Measurements from ENCODE around the gene RALBP1. TPM values are rescaled to one million over a fixed set of nuclear protein-coding genes. Genes with fewer than 3 reads are reported as not detected.
A peak's percentile ranks its signal among the peaks of the same experiment; 100 is the strongest.
"Not testable (repeated sequence)": the region's sequence is repeated elsewhere in the genome, so short reads cannot be mapped to it uniquely, and the experiment has no call there.

The RALBP1 gene
- 73.8 and 83.5 TPM in 2 replicates for total RNA-seq
- polyA plus RNA-seq (2012): 39.3 TPM

- DNase-seq (ENCODE audit: low read depth): peak; percentile 100
Measured at GRCh38 chr18:9474983-9475642, at the start of gene RALBP1. TSS of gene RALBP1 (plus strand) at chr18:9475513. CDS start at chr18:9513046, 37,533 bp downstream.

DNA sequence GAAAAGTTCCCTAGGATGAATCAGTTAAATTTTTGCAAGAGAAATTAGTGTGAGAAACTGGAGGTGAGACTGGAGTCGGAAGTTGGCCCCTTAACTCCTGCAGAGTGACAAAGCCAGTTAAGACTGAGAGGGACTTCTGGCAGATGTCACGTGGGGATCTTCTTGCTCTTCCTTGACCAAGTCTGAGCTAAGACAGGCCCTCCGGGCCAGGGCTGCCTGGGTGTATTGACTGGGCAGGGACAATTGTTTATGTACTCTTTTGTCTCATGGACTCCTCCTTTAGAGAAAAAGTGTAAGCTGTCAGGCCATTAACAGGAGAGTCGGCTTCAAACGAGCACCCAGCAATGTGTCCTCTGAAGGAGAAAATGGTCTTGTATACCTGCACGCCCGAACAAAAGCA, 48.6 kb upstream of the RALBP1 start:
- no peak for DNase-seq (ENCODE audit: low read depth)

DNA sequence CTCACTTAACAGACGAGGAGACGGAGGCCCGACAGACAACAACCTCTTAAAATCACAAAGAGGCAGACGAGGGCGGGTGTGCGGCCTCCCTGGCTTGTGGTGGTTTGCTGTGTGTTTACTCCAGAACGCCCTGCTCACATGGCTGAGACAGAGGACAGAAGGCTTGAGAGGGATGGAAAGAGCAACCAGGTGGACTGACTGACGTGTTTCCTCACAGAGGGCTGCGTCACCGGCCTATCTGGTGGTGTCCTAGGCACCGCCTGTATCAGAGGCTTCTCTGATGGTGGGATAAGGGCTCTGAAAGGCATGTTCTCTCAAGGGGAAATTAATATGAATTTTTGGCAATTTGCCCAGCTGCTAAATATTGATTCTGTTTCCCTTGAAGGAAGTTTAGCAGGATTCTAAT, 47.0 kb upstream of the RALBP1 start:
- DNase-seq (ENCODE audit: low read depth): no peak

DNA sequence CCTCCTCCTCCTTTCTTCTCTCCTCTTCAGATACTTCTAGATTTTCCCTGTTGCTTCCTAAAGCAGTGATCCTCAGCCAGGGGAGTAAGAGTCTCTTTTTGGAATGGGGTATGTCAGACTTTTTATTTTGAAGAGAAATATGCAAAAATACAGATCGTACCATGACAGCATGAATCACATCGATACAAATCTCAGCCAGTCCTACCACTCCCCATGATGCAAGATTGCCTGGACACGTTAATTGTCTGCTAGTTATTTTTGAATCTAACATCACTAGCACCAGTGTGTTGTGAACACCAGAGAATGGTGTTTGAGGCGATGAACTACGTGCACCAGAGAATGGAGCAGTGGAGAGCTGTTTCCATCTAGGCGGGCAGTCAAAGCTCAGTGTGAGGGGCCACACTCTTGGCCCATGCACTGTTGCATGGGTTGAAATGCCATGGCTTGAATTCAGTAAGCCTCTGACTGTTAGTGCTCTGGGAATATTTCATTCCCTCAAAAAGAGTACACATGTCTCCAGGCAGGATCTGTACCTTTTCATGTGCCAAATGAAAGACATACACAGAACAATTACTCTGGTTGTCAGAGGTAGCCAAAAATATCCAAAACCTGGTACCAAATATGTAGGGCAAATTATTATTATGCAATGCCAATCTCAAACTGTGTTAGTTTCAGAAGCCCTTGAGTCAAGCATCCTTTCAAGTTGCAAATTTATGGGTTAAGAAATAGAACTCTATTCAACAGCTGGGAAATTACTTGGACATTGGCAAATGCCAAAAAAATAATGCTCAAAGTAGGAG, 46.3 kb upstream of the RALBP1 start:
- DNase-seq (ENCODE audit: low read depth): no peak

DNA sequence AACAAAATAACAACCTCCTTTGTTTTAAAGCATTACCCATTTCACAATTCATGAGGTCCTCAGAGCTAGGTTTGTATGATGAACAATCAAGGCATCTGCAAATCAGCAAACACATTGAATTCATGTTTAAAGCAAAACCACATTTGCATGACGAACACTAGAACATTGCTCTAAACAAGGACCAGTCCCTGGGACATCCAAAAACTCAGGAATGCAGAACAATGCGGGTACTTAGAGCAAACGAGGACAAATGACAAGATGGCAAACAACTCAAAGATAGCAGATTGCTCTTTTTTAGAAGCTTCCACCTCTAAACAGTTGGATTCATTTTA, 45.7 kb upstream of the RALBP1 start:
- no peak for DNase-seq (ENCODE audit: low read depth)

DNA sequence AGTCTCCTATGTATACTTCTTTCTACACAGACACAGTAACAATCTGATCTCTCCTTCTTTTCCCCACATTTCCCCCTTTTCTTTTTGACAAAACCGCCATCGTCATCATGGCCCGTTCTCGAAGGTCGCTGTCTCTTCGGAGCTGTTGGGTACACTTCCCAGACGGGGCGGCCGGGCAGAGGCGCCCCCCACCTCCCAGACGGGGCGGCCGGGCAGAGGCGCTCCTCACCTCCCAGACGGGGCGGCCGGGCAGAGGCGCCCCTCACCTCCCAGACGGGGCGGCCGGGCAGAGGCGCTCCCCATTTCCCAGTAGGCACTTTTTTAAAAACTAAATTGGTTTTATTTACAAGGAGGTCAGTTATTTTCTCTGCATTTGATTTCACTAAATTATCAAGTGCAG, 45.0 kb upstream of the RALBP1 start:
- not testable (repeated sequence) for DNase-seq (ENCODE audit: low read depth)

DNA sequence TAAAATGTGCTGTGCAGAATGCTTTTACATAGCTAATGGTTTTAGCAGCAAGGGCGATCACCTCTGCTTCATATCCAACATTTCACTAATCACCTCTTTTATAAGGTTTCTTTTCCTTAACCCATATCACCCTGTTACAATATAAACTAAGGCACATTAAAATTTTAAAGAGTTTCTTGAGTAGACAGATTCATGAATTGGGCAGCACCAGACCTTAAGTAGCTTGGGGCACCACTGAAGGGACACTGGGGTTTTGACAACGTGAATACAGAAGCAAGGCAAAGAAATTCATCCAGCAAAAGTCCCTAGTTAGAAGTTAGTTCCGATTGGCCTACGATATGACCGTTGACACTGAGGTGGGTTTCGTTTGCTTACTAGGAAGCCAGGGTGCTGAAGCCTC, 44.0 kb upstream of the RALBP1 start:
- DNase-seq (ENCODE audit: low read depth): no peak

DNA sequence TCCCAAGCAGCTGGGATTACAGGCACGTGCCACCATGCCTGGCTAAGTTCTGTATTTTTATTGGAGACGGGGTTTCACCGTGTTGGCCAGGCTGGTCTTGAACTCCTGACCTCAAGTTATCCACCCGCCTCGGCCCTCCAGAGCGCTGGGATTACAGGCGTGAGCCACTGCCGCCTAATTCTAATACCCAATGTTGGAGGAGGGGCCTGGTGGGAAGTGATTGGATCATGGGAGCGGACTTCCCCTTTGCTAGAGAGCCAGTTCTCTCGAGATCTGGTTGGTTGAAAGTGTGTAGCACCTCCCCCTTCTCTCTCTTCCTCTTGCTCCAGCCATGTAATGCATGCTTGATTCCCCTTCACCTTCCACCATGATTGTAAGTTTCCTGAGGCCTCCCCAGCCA, 42.2 kb upstream of the RALBP1 start:
- DNase-seq (ENCODE audit: low read depth): not testable (repeated sequence)

GRCh38 chr18:9433671-9434121, 41.6 kb upstream of the RALBP1 start:
- no peak for DNase-seq (ENCODE audit: low read depth)

- DNase-seq (ENCODE audit: low read depth): no peak
Measured at GRCh38 chr18:9434122-9434701, 41.1 kb upstream of the RALBP1 start.

DNA sequence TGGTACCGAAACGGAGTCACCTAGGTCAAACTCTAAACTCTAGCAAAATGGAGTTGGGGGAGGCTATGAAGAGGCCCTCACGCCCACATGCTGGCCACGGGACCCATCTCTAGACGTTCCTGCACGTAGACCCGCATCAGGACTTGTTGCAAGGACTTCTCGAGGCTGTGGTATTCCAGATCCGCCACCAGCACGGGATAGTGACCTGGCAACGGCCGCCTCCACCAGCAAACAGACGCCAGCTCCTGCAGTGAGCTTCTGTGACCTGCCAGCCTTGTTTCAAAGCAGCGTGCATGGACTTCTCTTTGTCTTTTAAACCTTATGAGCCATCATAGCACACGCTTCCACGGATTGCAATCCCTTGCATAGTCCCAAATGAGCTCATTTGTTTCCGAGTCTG, 40.3 kb upstream of the RALBP1 start:
- DNase-seq (ENCODE audit: low read depth): no peak

DNA sequence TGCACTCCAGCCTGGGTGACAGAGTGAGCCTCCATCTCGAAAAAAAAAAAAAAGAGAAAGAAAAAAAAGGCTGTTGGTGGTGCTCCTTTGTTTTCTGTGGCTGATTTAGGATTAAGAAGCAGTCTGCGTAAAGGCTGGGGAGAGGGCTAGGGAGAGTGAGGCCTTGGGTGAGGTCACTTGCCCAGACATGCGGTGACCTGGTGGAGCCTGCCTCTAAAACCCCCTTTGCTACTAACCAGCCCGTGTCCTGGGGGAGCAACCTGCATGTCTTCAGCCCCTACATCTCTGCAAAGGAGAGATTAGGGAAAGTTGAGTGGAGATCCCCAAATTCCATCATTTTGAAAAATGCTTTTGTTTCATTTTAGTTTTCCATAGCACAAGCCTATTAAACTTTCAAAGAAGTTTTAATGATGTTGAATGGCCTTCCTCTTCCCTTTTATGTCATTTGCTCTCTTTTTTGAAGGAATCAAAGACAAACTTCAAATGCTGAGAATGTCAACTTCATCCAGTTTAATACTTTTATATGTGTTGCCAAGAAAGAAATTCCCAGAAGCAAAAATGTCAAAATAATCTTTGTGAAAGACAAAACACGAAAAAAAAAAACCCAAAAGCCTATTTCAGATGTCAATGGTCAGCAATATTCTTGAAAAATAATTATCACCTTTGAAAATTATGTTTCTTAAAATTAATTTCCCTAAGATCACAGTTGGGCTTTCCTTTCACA, 38.9 kb upstream of the RALBP1 start:
- no peak for DNase-seq (ENCODE audit: low read depth)

DNA sequence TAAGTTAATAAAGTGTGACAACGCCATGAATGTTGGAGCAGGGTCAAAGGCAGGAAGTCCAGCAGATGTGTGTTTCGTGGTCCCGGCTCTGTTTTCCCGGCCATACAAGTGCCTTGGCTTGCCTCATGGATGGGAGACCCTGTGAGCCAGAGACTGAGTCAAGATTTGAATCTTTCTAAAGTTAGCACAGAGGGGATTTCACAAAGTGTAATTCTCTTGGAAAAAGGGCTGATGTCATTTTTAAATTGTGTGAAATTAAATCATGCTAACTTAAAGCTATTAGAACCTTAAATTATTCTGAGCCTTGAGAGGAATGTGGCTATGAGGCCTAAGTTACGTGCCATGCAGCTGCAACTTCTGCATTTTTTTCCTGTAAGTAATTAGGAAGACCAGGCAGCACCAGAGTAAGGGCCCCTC, 38.3 kb upstream of the RALBP1 start:
- peak; percentile 22 for DNase-seq (ENCODE audit: low read depth)

DNA sequence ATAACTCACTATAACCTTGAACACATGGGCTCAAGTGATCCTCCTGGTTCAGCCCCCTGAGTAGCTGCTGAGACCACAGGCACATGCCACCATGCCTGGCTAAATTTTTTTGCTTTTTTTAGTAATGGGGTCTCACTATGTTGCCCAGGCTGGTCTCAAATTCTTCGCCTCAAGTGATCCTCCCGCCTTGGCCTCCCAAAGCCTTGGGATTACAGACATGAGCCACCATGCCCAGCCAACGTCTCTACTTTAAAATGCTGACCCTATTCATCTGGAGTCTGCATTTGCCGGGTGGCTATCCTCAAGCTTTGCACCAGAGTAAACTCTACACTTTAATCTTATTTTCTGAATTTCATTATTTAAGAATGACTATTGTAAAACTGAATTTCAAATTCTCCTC, 37.6 kb upstream of the RALBP1 start:
- no peak for DNase-seq (ENCODE audit: low read depth)

DNA sequence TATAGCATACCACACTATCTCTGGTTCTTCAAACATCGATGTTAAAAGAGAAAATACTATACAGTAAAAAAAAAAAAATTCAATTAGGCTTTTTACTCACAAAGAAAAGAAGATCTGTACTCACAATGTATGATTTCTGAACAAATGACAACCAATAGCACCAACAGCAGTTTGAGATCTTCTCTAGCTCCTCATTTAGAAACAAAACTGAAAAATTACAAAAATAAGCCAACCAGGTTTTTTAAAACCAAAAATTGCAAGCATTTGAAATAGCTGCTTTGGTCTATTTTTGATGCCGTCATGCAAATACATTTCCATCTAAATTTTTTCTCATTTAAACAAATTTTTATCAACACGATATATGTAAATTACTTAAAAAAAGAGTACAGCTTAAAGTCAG, 34.3 kb upstream of the RALBP1 start:
- DNase-seq (ENCODE audit: low read depth): no peak

DNA sequence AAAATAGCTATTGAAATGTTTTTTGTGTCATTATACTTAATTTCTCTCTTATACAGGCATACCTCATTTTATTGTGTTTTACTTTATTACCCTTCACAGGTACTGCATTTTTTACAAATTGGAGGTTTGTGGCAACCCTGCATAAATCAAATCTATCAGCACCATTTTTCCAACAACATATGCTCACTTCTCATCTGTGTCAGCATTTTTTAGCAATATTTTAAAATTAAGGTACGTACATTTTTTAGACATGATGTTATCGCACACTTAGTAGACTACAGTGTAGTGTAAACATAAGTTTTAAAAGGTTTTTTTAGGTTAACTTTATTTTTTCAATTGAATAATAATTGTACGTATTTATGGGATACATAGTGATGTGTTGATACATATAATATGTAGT, 30.8 kb upstream of the RALBP1 start:
- DNase-seq (ENCODE audit: low read depth): no peak

DNA sequence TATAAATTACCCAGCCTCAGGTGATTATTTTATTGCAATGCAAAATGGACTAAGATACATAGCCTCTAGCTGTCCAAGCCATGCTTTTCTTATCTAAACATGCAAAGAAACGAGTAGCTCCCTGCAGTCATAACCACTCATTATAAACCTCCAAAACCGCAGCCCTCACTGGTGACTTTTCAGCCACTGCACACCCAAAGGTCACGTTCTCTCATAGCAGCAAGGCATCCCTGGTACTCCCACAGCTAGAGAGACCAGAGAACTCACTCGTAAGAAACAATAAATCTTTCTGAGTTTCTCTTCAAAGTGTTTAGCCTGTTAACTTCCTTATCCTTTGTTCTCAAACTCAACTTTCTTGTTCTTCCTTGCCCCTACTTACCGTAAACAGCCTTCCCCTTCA, 28.5 kb upstream of the RALBP1 start:
- no peak for DNase-seq (ENCODE audit: low read depth)

- DNase-seq (ENCODE audit: low read depth): no peak
Measured at GRCh38 chr18:9447334-9447733, 28.0 kb upstream of the RALBP1 start.

GRCh38 chr18:9449600-9450414, 25.5 kb upstream of the RALBP1 start:
- DNase-seq (ENCODE audit: low read depth): no peak

GRCh38 chr18:9450920-9451319, 24.4 kb upstream of the RALBP1 start:
- DNase-seq (ENCODE audit: low read depth): not testable (repeated sequence)

GRCh38 chr18:9453283-9453682, 22.0 kb upstream of the RALBP1 start:
- no peak for DNase-seq (ENCODE audit: low read depth)
